HCT116 (cell line): Measurements from ENCODE around the gene STIL. TPM values are rescaled to one million over a fixed set of nuclear protein-coding genes. Genes with fewer than 3 reads are reported as not detected.

Source experiments
- ATAC-seq: fragments of 200-7000 bp; cut with Tn5 transposase; 2 replicates; pipeline ENCODE4 v1.9.1; 2020; ENCODE audit warnings: mild to moderate bottlenecking, moderate library complexity
- BruUV-seq: library from RNA; stranded (reverse); fragments of 400-500 nt; replicated peaks from 2 replicates; lab custom pipeline; 2021; lab: Mats Ljungman, UMichigan
- CTCF ChIA-PET: fragments of 300-600 bp; sonication (Branson Sonifier 250); formaldehyde crosslinking; loops from one replicate; lab custom pipeline; 2021; ENCODE audit warnings: antibody characterized with exemption; lab: Charles Lee
- POLR2A ChIA-PET: fragments of 300-600, 350-600 bp; sonication (Branson Sonifier 250); formaldehyde crosslinking; loops from one replicate; lab custom pipeline; 2021; ENCODE audit warnings: antibody characterized with exemption; lab: Charles Lee
- RAD21 ChIA-PET, 2 experiments: fragments of 300-600 bp; sonication (Branson Sonifier 250); formaldehyde crosslinking; loops; one replicate each; lab custom pipeline; 2023; ENCODE audit warnings: low total read pairs in 2 of 2; ENCODE audit not compliant: uncharacterized antibody in 2 of 2, unreplicated experiment in 2 of 2, low non-redundant PET in 1 of 2; lab: Charles Lee
- DNase-seq: peaks from one replicate; pipeline ENCODE4 v3.0.0-alpha.2; 2010; ENCODE audit warnings: low read depth, low spot score
- H2AFZ ChIP-seq: fragments of 200-600 bp; shearing (Covaris generic), sonication (generic); 2 replicates; pipeline ENCODE4 v1.6.1; 2017; ENCODE audit warnings: low read depth, mixed run types, mixed read lengths, antibody characterized with exemption, low read length; ENCODE audit not compliant: poor library complexity, severe bottlenecking
- H3K27ac ChIP-seq: 2 replicates; pipeline ENCODE4 v1.5.1; 2012; ENCODE audit warnings: low read depth, low read length
- H3K27me3 ChIP-seq: fragments of 200-600 bp; sonication (generic); 2 replicates; pipeline ENCODE4 v1.6.1; 2016; ENCODE audit warnings: mixed run types, low read length, mixed read lengths; ENCODE audit not compliant: insufficient read depth
- H3K36me3 ChIP-seq, 2 experiments: fragments of 200-500 bp in 1 of 2; fragments of 200-600 bp in 1 of 2; sonication (Bioruptor generic) in 1 of 2; sonication (generic) in 1 of 2; 2 replicates each; pipeline versions ENCODE4 v1.5.1 to v1.6.1; 2014 to 2016; ENCODE audit warnings: low read length in 2 of 2, inconsistent platforms in 1 of 2, mixed read lengths in 1 of 2, mixed run types in 1 of 2; ENCODE audit not compliant: insufficient read depth in 2 of 2, control insufficient read depth in 1 of 2
- H3K4me1 ChIP-seq, 2 experiments: fragments of 200-600 bp in 1 of 2; sonication (generic) in 1 of 2; 2 replicates each; pipeline versions ENCODE4 v1.5.1 to v1.6.1; 2012 to 2017; ENCODE audit warnings: low read length in 2 of 2, inconsistent platforms in 1 of 2, mild to moderate bottlenecking in 1 of 2, mixed read lengths in 1 of 2, mixed run types in 1 of 2, moderate library complexity in 1 of 2; ENCODE audit not compliant: insufficient read depth in 2 of 2, control insufficient read depth in 1 of 2
- H3K4me2 ChIP-seq: fragments of 200-600 bp; sonication (generic); 2 replicates; pipeline ENCODE4 v1.6.1; 2017; ENCODE audit warnings: mixed run types, low read length, mixed read lengths
- H3K4me3 ChIP-seq, 2 experiments: fragments of 200-600 bp in 1 of 2; sonication (generic) in 1 of 2; replicated peaks in 1 of 2; 2 replicates each; pipeline ENCODE4 v1.5.1; 2011 to 2016; ENCODE audit warnings: low read length in 2 of 2, control low read depth in 1 of 2, low read depth in 1 of 2, mild to moderate bottlenecking in 1 of 2, mixed read lengths in 1 of 2, mixed run types in 1 of 2
- H3K79me2 ChIP-seq: fragments of 200-600 bp; sonication (generic); 2 replicates; pipeline ENCODE4 v1.6.1; 2017; ENCODE audit warnings: mild to moderate bottlenecking, mixed run types, low read length, moderate library complexity, mixed read lengths; ENCODE audit not compliant: insufficient read depth
- H3K9ac ChIP-seq: fragments of 200-600 bp; sonication (generic); 2 replicates; pipeline ENCODE4 v1.6.1; 2016; ENCODE audit warnings: low read length, mixed read lengths
- H3K9me2 ChIP-seq: fragments of 200-600 bp; sonication (generic), shearing (Covaris generic); 2 replicates; pipeline ENCODE4 v1.6.1; 2017; ENCODE audit warnings: mixed run types, mild to moderate bottlenecking, moderate library complexity; ENCODE audit not compliant: insufficient read depth
- H3K9me3 ChIP-seq, 2 experiments: fragments of 200-500 bp in 1 of 2; fragments of 200-600 bp in 1 of 2; sonication (Bioruptor generic) in 1 of 2; sonication (generic) in 1 of 2; 2 replicates each; pipeline ENCODE4 v1.6.1; 2014 to 2017; ENCODE audit warnings: low read length in 2 of 2, mixed read lengths in 2 of 2, inconsistent platforms in 1 of 2, low read depth in 1 of 2, mild to moderate bottlenecking in 1 of 2, mixed run types in 1 of 2, moderate library complexity in 1 of 2; ENCODE audit not compliant: control insufficient read depth in 1 of 2, insufficient read depth in 1 of 2
- H4K20me1 ChIP-seq: fragments of 200-600 bp; sonication (generic), shearing (Covaris generic); 2 replicates; pipeline ENCODE4 v1.6.1; 2017; ENCODE audit warnings: mixed run types, mild to moderate bottlenecking, moderate library complexity; ENCODE audit not compliant: insufficient read depth
- CBX3 ChIP-seq: IDR thresholded peaks from 2 replicates; pipeline ENCODE4 v1.6.1; 2012; ENCODE audit warnings: low read depth
- CEBPB ChIP-seq: IDR thresholded peaks from 2 replicates; pipeline ENCODE4 v1.6.1; 2012; ENCODE audit warnings: low read depth
- ELF1 ChIP-seq: IDR thresholded peaks from 2 replicates; pipeline ENCODE4 v1.6.1; 2012; ENCODE audit warnings: low read depth, borderline replicate concordance
- EZH2 ChIP-seq: fragments of 200-600 bp; sonication (generic); IDR thresholded peaks from 2 replicates; pipeline ENCODE4 v1.6.1; 2017; ENCODE audit warnings: antibody characterized with exemption, mixed run types
- EZH2phosphoT487 ChIP-seq: fragments of 200-600 bp; IDR thresholded peaks from 2 replicates; pipeline ENCODE4 v1.6.1; 2018; ENCODE audit warnings: antibody characterized with exemption, borderline replicate concordance
- MAX ChIP-seq: IDR thresholded peaks from 2 replicates; pipeline ENCODE4 v1.6.1; 2012
- POLR2AphosphoS5 ChIP-seq: IDR thresholded peaks from 2 replicates; pipeline ENCODE4 v1.6.1; 2011; ENCODE audit warnings: mild to moderate bottlenecking, low read depth, low read length, moderate library complexity
- RAD21 ChIP-seq: IDR thresholded peaks from 2 replicates; pipeline ENCODE4 v1.6.1; 2012; ENCODE audit warnings: low read depth, mild to moderate bottlenecking
- REST ChIP-seq: IDR thresholded peaks from 2 replicates; pipeline ENCODE4 v1.6.1; 2012; ENCODE audit warnings: low read depth
- TCF7L2 ChIP-seq: IDR thresholded peaks from 2 replicates; pipeline ENCODE4 v1.7.0; 2011; ENCODE audit warnings: borderline replicate concordance, inconsistent platforms; ENCODE audit not compliant: insufficient read depth, insufficient read length; ENCODE audit errors: extremely low read depth
- YY1 ChIP-seq: IDR thresholded peaks from 2 replicates; pipeline ENCODE4 v1.6.1; 2011; ENCODE audit warnings: low read length, low read depth, moderate library complexity, mild to moderate bottlenecking; ENCODE audit not compliant: insufficient replicate concordance; ENCODE audit errors: extremely low read depth
- ZFX ChIP-seq: fragments of 450-650 bp; IDR thresholded peaks from 2 replicates; pipeline ENCODE4 v1.6.1; 2017
- intact Hi-C: fragments of 100-400 bp; cut with micrococcal nuclease; formaldehyde crosslinking; loops from 2 replicates; pipeline ENCODE4 v1.10.0; 2022
- total RNA-seq: library from RNA; stranded (reverse); gene quantifications from one replicate; pipeline ENCODE4 v1.2.1, GENCODE V29; 2021; ENCODE audit not compliant: unreplicated experiment

STIL gene
- total RNA-seq, 1 experiment from 2014 or later = 34.4 TPM

- peaks cover 0 to under 1% of the 10 kb centered on the region in 2 experiments; a peak in 2 of 4 replicates for H3K9me3 ChIP-seq
- ChIA-PET RAD21 (no interaction called here), CTCF (no interaction called here), POLR2A (no interaction called here)
- H3K27ac ChIP-seq = no peak overlapping the region
- no peak for ATAC-seq
- no peaks in the 10 kb centered on the region for H3K36me3 ChIP-seq
- DNase-seq = no peak
- no peaks in the 10 kb centered on the region for H4K20me1 ChIP-seq
- H3K4me2 ChIP-seq = no peak overlapping the region
- no TSS peak for BruUV-seq
- no peaks in the 10 kb centered on the region for H3K4me1 ChIP-seq
- no peaks in the 10 kb centered on the region for H3K27me3 ChIP-seq
- intact Hi-C loops = no loop called here
- no peaks in the 10 kb centered on the region for H3K9me2 ChIP-seq
- H3K4me3 ChIP-seq = no peak overlapping the region
- no peaks in the 10 kb centered on the region for H3K79me2 ChIP-seq
- TF ChIP-seq YY1 = no peak
- no peak for TF ChIP-seq ELF1
- TF ChIP-seq RAD21 = no peak
- no peak for TF ChIP-seq MAX
- no peak for TF ChIP-seq EZH2
- TF ChIP-seq REST = no peak
- no peak for TF ChIP-seq TCF7L2
- no peak for TF ChIP-seq CBX3
- no peak for TF ChIP-seq CEBPB
- no peak for TF ChIP-seq ZFX
- no peak for TF ChIP-seq EZH2phosphoT487
- no peak for TF ChIP-seq POLR2AphosphoS5
- H3K9ac ChIP-seq = no peak overlapping the region
- no peak overlapping the region for H2AFZ ChIP-seq
Measured at GRCh38 chr1:47208374-47208850, 105.5 kb downstream of the STIL start.
